ENCODE data around the gene CADM4. TPM values are rescaled to one million over a fixed set of nuclear protein-coding genes. Genes with fewer than 3 reads are reported as not detected.

The CADM4 gene
- total and polyA plus RNA-seq, 10 donors: 0.89 to 4.7 (median 2.0) TPM

- 79 to 90% (median 85%) methylated on average over 13 of the region's 13 CpGs for WGBS, 5 donors
- H3K36me3 ChIP-seq: peaks cover 0 to 36% (median 12%) of the 10 kb centered on the region in 6 donors
- DNase-seq: no peak
- peaks cover 0 to 5% (median 0%) of the 10 kb centered on the region in 8 donors for H3K9me3 ChIP-seq
- H3K27ac ChIP-seq: no peak overlapping the region
- H3K27me3 ChIP-seq (replicated peaks in 1 of 7): peaks cover 0 to 26% (median 9%) of the 10 kb centered on the region in 7 donors
- TF ChIP-seq POLR2A (IDR thresholded peaks at IDR 0.05): no peak
- no peak for TF ChIP-seq POLR2AphosphoS5 (IDR thresholded peaks at IDR 0.05)
- no peak for TF ChIP-seq CTCF (IDR thresholded peaks at IDR 0.05 in 8 of 11, conservative IDR thresholded peaks at IDR 0.05 in 3 of 11)
- H3K4me3 ChIP-seq: no peak overlapping the region
- intact Hi-C loops (cut with DNase I; ENCODE audit: low total_unique reads): no loop called here
- H3K4me1 ChIP-seq: peaks cover 0 to 12% (median 9%) of the 10 kb centered on the region in 6 donors
These were observed 4.5 kb upstream of the CADM4 start for GRCh38 chr19:43644181-43644580.

- Histone ChIP-seq H3K4me3 (no peak overlapping the region), H3K4me1 (peaks cover 0 to 21% (median 16%) of the 10 kb centered on the region in 6 donors), H3K9me3 (peaks cover 0 to 5% (median 0%) of the 10 kb centered on the region in 8 donors), H3K27ac (no peak overlapping the region), H3K36me3 (peaks cover 0 to 28% (median 4%) of the 10 kb centered on the region in 6 donors), H3K27me3 (replicated peaks in 1 of 7) (peaks cover 0 to 34% (median 9%) of the 10 kb centered on the region in 7 donors)
- intact Hi-C loops (cut with DNase I; ENCODE audit: low total_unique reads): no loop called here
- no peak for DNase-seq
- 75 to 82% (median 80%) methylated on average over 3 of the region's 3 CpGs for WGBS, 5 donors
- TF ChIP-seq POLR2A (IDR thresholded peaks at IDR 0.05): no peak
- TF ChIP-seq POLR2AphosphoS5 (IDR thresholded peaks at IDR 0.05): no peak
- TF ChIP-seq CTCF (IDR thresholded peaks at IDR 0.05 in 8 of 11, conservative IDR thresholded peaks at IDR 0.05 in 3 of 11): no peak
These were observed 3.7 kb upstream of the CADM4 start for GRCh38 chr19:43643326-43643725.

- H3K9me3 ChIP-seq: peaks cover 0 to 5% (median 0%) of the 10 kb centered on the region in 8 donors
- H3K27ac ChIP-seq: no peak overlapping the region
- TF ChIP-seq CTCF (IDR thresholded peaks at IDR 0.05 in 8 of 11, conservative IDR thresholded peaks at IDR 0.05 in 3 of 11): no peak
- H3K36me3 ChIP-seq: peaks cover 0 to 20% (median 0%) of the 10 kb centered on the region in 6 donors
- intact Hi-C loops (cut with DNase I; ENCODE audit: low total_unique reads): no loop called here
- no peak for DNase-seq
- no peak overlapping the region for H3K4me3 ChIP-seq
- 74 to 89% (median 86%) methylated on average over 4 of the region's 4 CpGs for WGBS, 5 donors
- H3K27me3 ChIP-seq (replicated peaks in 1 of 7): peaks cover 0 to 42% (median 9%) of the 10 kb centered on the region in 7 donors
- H3K4me1 ChIP-seq: peaks cover 0 to 21% (median 16%) of the 10 kb centered on the region in 6 donors
These were observed 2.9 kb upstream of the CADM4 start for GRCh38 chr19:43642531-43642930.

DNA sequence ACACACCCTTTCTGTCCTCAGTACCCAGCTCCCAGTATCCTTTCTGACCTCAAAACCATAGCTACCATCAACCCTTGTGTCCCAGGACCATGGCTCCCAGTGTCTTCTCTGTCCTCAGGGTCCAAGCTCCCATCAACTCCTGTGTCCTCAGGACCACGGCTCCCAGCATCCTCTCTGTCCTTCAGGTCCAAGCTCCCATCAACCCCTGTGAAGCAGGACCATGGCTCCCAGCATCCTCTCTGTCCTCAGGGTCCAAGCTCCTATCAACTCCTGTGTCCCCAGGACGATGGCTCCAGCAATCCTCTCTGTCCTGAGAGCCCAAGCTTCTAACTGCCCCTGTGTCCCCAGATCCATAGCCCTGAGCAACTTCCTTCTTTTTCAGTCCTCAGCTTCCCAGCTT lies 1.7 kb upstream of the CADM4 start:
- no peak for TF ChIP-seq POLR2A (IDR thresholded peaks at IDR 0.05)
- TF ChIP-seq POLR2AphosphoS5 (IDR thresholded peaks at IDR 0.05): no peak
- no peak for TF ChIP-seq CTCF (IDR thresholded peaks at IDR 0.05 in 8 of 11, conservative IDR thresholded peaks at IDR 0.05 in 3 of 11)
- no peak for DNase-seq
- peaks cover 0 to 21% (median 16%) of the 10 kb centered on the region in 6 donors for H3K4me1 ChIP-seq
- no peak overlapping the region for H3K27ac ChIP-seq
- H3K36me3 ChIP-seq: peaks cover 0 to 8% (median 0%) of the 10 kb centered on the region in 6 donors
- no peak overlapping the region for H3K4me3 ChIP-seq
- H3K27me3 ChIP-seq (replicated peaks in 1 of 7): peaks cover 0 to 54% (median 9%) of the 10 kb centered on the region in 7 donors
- H3K9me3 ChIP-seq: peaks cover 0 to 5% (median 0%) of the 10 kb centered on the region in 8 donors
- intact Hi-C loops (cut with DNase I; ENCODE audit: low total_unique reads): no loop called here
- WGBS, 5 donors: 56 to 90% (median 82%) methylated on average over 2 of the region's 2 CpGs
